Loucy (cell line): Measurements from ENCODE around the gene ARHGAP15.

Experiments used
- H2AFZ ChIP-seq: fragments of 200-600 bp; sonication (generic); 2 replicates; pipeline ENCODE4 v1.6.0; 2016; ENCODE audit warnings: antibody characterized with exemption, mild to moderate bottlenecking, low read length, moderate library complexity
- H3F3A ChIP-seq: fragments of 200-600 bp; 2 replicates; pipeline ENCODE4 v1.6.0; 2016; ENCODE audit warnings: antibody characterized with exemption, low read depth, mild to moderate bottlenecking
- H3K27me3 ChIP-seq: fragments of 200-600 bp; sonication (generic); 2 replicates; pipeline ENCODE4 v1.6.1; 2014; ENCODE audit warnings: low read length, mild to moderate bottlenecking; ENCODE audit not compliant: insufficient read depth, poor library complexity, severe bottlenecking
- H3K36me3 ChIP-seq: fragments of 200-600 bp; sonication (generic); 2 replicates; pipeline ENCODE4 v1.6.1; 2016; ENCODE audit warnings: low read length; ENCODE audit not compliant: insufficient read depth
- H3K4me1 ChIP-seq: fragments of 200-600 bp; sonication (generic); 2 replicates; pipeline ENCODE4 v1.5.1; 2014; ENCODE audit warnings: low read length, mild to moderate bottlenecking; ENCODE audit not compliant: insufficient read depth, poor library complexity, severe bottlenecking
- H3K4me2 ChIP-seq: fragments of 200-600 bp; sonication (generic); 2 replicates; pipeline ENCODE4 v1.6.0; 2014; ENCODE audit warnings: antibody characterized with exemption, low read length, low read depth, mild to moderate bottlenecking; ENCODE audit not compliant: poor library complexity, severe bottlenecking
- H3K4me3 ChIP-seq: fragments of 200-600 bp; sonication (generic); 2 replicates; pipeline ENCODE4 v1.5.1; 2014; ENCODE audit warnings: low read length, mild to moderate bottlenecking, mixed read lengths; ENCODE audit not compliant: poor library complexity, severe bottlenecking
- H3K79me2 ChIP-seq: fragments of 200-600 bp; sonication (generic); 2 replicates; pipeline ENCODE4 v1.6.1; 2014; ENCODE audit warnings: low read length; ENCODE audit not compliant: insufficient read depth
- H3K9ac ChIP-seq: fragments of 200-600 bp; sonication (generic); 2 replicates; pipeline ENCODE4 v1.6.0; 2014; ENCODE audit warnings: mild to moderate bottlenecking, low read depth, low read length, moderate library complexity; ENCODE audit not compliant: poor library complexity, severe bottlenecking
- H3K9me2 ChIP-seq: fragments of 200-600 bp; sonication (generic); replicated peaks from 2 replicates; pipeline ENCODE4 v1.6.1; 2016; ENCODE audit warnings: low read depth, low read length, mixed read lengths
- H3K9me3 ChIP-seq: fragments of 200-600 bp; sonication (generic); 2 replicates; pipeline ENCODE4 v1.6.1; 2014; ENCODE audit warnings: mild to moderate bottlenecking, antibody characterized with exemption, low read length, low read depth; ENCODE audit not compliant: insufficient read depth
- H4K20me1 ChIP-seq: fragments of 200-600 bp; sonication (generic); 2 replicates; pipeline ENCODE4 v1.6.0; 2014; ENCODE audit warnings: antibody characterized with exemption, low read length, mild to moderate bottlenecking; ENCODE audit not compliant: insufficient read depth, poor library complexity, severe bottlenecking
- EZH2phosphoT487 ChIP-seq: fragments of 200-600 bp; IDR thresholded peaks from 2 replicates; pipeline ENCODE4 v1.6.1; 2018; ENCODE audit warnings: antibody characterized with exemption, mild to moderate bottlenecking, moderate library complexity, borderline replicate concordance
- TF ChIP-seq, protein P1 (sequence below): fragments of 200-600 bp; sonication (generic); conservative IDR thresholded peaks from 2 replicates; pipeline ENCODE4 v1.5.1; 2014; ENCODE audit warnings: mild to moderate bottlenecking, antibody characterized with exemption, low read length

The ARHGAP15 gene

GRCh38 chr2:143290221-143290620 is 161.0 kb downstream of the ARHGAP15 start:
- Histone ChIP-seq H3K4me2 (no peak overlapping the region), H3F3A (no peaks in the 10 kb centered on the region), H3K79me2 (peaks cover 56% of the 10 kb centered on the region), H3K27me3 (no peaks in the 10 kb centered on the region), H3K9me3 (no peaks in the 10 kb centered on the region), H3K9ac (no peak overlapping the region), H2AFZ (no peak overlapping the region), H3K4me1 (no peaks in the 10 kb centered on the region), H4K20me1 (peaks cover 17% of the 10 kb centered on the region), H3K36me3 (peaks cover 29% of the 10 kb centered on the region; the same call in 1 of the 2 replicates), H3K9me2 (no peaks in the 10 kb centered on the region), H3K4me3 (no peak overlapping the region)
- TF ChIP-seq, protein P1, sequence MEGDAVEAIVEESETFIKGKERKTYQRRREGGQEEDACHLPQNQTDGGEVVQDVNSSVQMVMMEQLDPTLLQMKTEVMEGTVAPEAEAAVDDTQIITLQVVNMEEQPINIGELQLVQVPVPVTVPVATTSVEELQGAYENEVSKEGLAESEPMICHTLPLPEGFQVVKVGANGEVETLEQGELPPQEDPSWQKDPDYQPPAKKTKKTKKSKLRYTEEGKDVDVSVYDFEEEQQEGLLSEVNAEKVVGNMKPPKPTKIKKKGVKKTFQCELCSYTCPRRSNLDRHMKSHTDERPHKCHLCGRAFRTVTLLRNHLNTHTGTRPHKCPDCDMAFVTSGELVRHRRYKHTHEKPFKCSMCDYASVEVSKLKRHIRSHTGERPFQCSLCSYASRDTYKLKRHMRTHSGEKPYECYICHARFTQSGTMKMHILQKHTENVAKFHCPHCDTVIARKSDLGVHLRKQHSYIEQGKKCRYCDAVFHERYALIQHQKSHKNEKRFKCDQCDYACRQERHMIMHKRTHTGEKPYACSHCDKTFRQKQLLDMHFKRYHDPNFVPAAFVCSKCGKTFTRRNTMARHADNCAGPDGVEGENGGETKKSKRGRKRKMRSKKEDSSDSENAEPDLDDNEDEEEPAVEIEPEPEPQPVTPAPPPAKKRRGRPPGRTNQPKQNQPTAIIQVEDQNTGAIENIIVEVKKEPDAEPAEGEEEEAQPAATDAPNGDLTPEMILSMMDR: no peak
- TF ChIP-seq EZH2phosphoT487: no peak

GRCh38 chr2:143294068-143294467 is 164.8 kb downstream of the ARHGAP15 start:
- Histone ChIP-seq H2AFZ (no peak overlapping the region), H3K27me3 (no peaks in the 10 kb centered on the region), H3K4me2 (no peak overlapping the region), H3K9me3 (no peaks in the 10 kb centered on the region), H4K20me1 (peaks cover 10% of the 10 kb centered on the region), H3K4me3 (no peak overlapping the region), H3K4me1 (no peaks in the 10 kb centered on the region), H3F3A (no peaks in the 10 kb centered on the region), H3K9ac (no peak overlapping the region), H3K9me2 (no peaks in the 10 kb centered on the region), H3K36me3 (peaks cover 23% of the 10 kb centered on the region; the same call in 1 of the 2 replicates), H3K79me2 (peaks cover 51% of the 10 kb centered on the region; the same call in 1 of the 2 replicates)
- TF ChIP-seq, protein P1: no peak
- TF ChIP-seq EZH2phosphoT487: no peak

DNA sequence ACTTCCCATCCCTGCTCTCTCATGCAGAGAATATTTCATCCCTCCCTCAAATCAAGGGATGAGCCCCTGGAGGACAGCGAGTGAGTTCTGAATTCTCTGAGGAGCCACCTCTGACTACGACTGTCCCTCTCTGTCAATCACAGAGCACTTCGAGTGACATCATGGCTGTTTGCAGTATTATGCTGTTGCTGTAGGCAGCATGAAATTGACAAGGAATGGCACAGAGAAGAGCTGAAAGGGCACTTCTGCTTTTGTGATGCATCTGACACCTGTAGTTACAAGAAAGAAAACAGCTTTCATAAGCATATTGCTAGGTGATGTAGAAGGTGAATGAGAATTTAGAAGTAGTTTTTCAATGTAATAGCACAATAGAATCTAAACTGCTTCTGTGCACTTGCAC is 166.9 kb downstream of the ARHGAP15 start:
- H3K9ac ChIP-seq: no peak overlapping the region
- no peaks in the 10 kb centered on the region for H3K27me3 ChIP-seq
- H3K79me2 ChIP-seq: peaks cover 50% of the 10 kb centered on the region; the same call in 1 of the 2 replicates
- no peak overlapping the region for H3K4me2 ChIP-seq
- H3K36me3 ChIP-seq: peaks cover 25% of the 10 kb centered on the region; the same call in 1 of the 2 replicates
- H3K4me1 ChIP-seq: no peaks in the 10 kb centered on the region
- H3K4me3 ChIP-seq: no peak overlapping the region
- no peaks in the 10 kb centered on the region for H3K9me3 ChIP-seq
- H4K20me1 ChIP-seq: peaks cover 19% of the 10 kb centered on the region
- H2AFZ ChIP-seq: no peak overlapping the region
- H3F3A ChIP-seq: no peaks in the 10 kb centered on the region
- TF ChIP-seq, protein P1: no peak
- TF ChIP-seq EZH2phosphoT487: no peak
- no peaks in the 10 kb centered on the region for H3K9me2 ChIP-seq
